Measurements from ENCODE around the gene HECTD1. TPM values are rescaled to one million over a fixed set of nuclear protein-coding genes. Genes with fewer than 3 reads are reported as not detected.

The HECTD1 gene
- total RNA-seq, 4 donors from 2014 or later: 222 to 294 (median 244) TPM

DNA sequence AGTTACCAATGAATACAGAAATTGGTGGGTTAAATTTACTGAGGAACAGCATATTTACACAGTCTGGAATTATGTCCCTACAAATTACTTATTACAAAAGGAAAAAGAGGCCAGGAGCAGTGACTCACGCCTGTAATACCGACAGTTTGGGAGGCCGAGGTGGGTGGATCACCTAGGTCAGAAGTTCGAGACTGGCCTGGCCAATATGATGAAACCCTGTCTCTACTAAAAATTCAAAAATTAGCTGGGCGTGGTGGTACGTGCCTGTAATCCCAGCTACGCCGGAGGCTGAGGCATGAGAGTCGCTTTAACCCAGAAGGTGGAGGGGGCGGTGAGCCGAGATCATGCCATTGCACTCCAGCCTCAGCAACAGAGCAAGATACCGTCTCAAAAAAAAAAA lies 52.6 kb downstream of the HECTD1 start:
- TF ChIP-seq, protein P1, sequence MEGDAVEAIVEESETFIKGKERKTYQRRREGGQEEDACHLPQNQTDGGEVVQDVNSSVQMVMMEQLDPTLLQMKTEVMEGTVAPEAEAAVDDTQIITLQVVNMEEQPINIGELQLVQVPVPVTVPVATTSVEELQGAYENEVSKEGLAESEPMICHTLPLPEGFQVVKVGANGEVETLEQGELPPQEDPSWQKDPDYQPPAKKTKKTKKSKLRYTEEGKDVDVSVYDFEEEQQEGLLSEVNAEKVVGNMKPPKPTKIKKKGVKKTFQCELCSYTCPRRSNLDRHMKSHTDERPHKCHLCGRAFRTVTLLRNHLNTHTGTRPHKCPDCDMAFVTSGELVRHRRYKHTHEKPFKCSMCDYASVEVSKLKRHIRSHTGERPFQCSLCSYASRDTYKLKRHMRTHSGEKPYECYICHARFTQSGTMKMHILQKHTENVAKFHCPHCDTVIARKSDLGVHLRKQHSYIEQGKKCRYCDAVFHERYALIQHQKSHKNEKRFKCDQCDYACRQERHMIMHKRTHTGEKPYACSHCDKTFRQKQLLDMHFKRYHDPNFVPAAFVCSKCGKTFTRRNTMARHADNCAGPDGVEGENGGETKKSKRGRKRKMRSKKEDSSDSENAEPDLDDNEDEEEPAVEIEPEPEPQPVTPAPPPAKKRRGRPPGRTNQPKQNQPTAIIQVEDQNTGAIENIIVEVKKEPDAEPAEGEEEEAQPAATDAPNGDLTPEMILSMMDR (IDR thresholded peaks at IDR 0.05; ENCODE audit: low read depth): no peak

DNA sequence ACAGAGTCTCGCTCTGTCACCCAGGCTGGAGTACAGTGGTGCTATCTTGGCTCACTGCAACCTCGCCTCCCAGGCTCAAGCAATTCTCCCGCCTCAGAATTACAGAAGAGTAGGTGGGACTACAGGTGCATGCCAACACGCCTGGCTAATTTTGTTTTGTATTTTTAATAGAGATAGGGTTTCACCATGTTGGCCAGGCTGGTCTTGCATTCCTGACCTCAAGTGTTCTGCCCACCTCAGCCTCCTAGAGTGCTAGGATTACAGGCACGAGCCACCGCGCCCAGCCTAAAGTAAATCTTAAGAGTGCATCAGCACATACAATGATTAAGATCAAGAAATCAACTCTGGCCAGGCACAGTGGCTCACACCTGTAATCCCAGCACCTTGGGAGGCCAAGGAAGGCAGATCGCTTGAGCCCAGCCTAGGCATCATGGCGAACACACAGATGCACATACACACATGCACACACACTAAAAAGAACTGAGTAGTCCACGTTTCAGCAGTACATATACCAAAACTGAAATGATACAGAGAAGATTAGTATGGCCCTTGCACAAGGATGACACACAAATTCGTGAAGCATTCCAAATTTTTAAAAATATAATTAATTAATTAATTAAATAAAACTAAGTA lies 65.0 kb downstream of the HECTD1 start:
- TF ChIP-seq, protein P1 (IDR thresholded peaks at IDR 0.05; ENCODE audit: low read depth): no peak

DNA sequence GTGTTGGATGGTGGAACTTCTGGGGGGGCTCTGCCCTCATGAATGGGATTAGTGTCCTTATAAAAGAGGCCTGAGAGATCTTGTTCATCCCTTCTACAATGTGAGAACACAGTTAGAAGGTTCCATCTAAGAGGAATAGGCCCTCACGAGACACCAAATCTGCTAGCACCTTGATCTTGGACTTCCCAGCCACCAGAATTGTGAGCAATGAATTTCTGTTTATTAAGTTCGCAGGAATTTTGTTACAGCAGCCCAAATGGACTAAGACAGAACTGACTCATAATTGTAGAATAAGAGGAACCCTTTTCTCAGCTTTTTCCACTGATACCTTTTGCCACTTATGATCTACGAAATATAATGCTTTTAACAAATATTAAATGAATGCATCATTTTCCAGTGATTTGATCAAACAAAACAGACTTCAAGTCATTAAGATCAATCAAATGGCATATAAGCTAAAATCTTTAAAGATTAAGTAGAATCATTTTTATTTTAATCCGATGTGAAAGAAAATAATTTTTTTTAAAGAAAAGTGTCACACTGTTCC lies 68.2 kb downstream of the HECTD1 start:
- TF ChIP-seq, protein P1 (IDR thresholded peaks at IDR 0.05; ENCODE audit: low read depth): no peak

DNA sequence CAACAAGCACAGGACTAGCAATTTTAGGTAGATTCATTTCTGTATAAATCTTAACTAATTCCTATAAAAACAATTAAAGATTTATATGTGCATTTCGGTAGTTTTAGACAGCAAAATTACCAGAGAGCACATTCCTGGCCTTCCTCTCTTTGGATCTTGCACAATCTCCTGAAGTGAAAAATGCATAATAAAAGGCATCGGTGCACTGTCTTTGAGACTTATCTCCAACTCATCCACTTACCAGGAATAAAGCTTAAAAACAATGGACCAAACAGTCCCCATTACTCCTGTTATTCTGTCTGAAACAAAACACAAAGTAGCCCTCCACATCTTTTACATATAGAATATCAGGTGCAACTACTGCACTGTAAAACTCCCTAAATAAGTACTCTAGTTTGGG lies 69.3 kb downstream of the HECTD1 start:
- TF ChIP-seq, protein P1 (IDR thresholded peaks at IDR 0.05; ENCODE audit: low read depth): no peak

DNA sequence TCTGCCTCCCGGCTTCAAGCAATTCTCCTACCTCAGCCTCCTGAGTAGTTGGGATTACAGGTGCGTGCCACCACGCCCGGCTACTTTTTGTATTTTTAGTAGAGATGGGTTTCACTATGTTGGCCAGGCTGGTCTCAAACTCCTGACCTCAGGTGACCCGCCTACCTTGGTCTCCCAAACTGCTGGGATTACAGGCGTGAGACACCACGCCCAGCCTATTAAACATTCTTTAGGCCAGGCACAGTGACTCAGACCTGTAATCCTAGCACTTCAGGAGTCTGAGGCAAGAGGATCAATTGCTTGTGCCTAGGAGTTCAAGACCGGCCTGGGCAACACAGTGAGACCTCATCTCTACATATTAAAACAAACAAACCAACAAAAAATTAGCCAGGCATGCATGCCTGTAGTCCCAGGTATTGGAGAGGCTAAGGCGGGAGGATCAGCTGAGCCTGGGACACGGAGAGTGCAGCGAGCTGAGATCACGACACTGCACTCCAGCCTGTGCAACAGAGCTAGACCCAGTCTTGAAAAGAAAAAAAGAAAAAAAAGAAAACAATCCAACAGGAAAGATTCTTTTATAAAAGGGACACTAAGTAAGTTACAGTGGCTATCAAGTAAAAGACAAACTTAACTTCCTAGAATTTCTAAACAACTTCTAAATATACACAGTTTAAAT lies 70.2 kb downstream of the HECTD1 start:
- TF ChIP-seq, protein P1 (IDR thresholded peaks at IDR 0.05; ENCODE audit: low read depth): no peak

DNA sequence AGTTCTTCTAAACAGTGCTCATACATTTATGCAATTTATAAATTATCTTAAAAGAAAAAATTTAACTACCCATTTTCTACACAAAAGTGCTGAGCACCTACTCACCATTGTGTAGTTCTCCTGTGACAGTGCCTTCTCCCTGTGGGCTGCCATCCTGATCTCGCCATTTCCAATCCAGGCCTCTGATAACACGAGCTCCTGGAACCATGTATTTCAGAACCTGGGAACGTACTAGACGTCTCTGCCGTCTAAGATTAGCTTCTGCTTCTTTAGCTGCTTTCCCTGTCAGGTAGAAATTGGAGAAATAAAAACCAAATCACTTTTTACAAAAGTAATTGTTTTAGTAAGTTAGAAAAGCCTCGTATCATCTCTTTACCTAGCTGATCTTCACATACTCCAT lies 74.5 kb downstream of the HECTD1 start:
- TF ChIP-seq, protein P1 (IDR thresholded peaks at IDR 0.05; ENCODE audit: low read depth): no peak

Data from subcutaneous adipose tissue (tissue), 4 donors.